ENCODE measurements around the gene POLR2B.

Gene POLR2B

DNA sequence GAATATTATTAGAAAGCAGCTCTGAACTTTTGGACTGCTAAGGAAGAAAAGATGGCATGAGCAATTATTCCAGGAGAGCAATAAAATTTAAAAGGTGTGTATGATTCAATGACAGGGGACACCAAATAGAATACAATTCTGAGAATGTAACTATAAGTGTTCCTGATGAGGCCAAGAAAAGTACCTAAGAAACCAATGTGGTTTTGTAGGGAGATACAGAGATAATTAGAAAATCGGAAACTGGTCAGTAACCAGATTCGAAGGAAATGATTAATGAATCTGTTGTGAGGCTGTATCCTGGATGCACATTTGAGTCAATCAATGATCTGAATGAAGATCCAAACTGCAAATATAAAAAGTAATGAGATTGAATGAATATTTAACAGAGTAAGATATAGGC is 7.3 kb upstream of the POLR2B start:
- no peak overlapping the region for H3K27ac ChIP-seq (ENCODE audit: low read length)
- no peaks in the 10 kb centered on the region for H3K27me3 ChIP-seq (ENCODE audit: control insufficient read depth, insufficient read depth, low read length)
- no peak overlapping the region for H3K4me3 ChIP-seq (ENCODE audit: low read length)
- peaks cover 40% of the 10 kb centered on the region for H3K36me3 ChIP-seq (ENCODE audit: control insufficient read depth, low read depth, low read length)
- no peaks in the 10 kb centered on the region for H3K4me1 ChIP-seq (ENCODE audit: control insufficient read depth, low read depth, low read length)
- H3K9me3 ChIP-seq (ENCODE audit: control insufficient read depth, low read depth, low read length): no peaks in the 10 kb centered on the region
- H3K9ac ChIP-seq (ENCODE audit: low read length): no peak overlapping the region

DNA sequence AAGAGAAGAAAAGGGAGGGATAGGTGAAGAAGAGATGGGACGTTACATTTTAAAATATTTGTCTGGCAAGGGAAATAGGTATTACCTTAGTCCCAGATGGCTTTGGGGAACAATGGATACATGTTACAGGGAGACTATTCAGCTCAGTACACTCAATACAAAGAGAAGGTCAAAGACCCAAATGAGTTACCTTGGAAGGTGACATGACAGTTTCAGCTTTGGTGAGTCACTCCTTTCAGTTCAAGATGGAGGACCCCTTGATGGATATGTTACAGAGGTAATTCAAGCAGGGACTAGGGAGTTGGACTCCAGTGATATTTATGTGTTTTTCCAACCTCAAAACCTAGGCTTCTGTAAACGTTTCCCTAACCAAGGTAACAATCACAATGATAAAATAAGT is 6.3 kb upstream of the POLR2B start:
- no peak overlapping the region for H3K4me3 ChIP-seq (ENCODE audit: low read length)
- H3K9me3 ChIP-seq (ENCODE audit: control insufficient read depth, low read depth, low read length): no peaks in the 10 kb centered on the region
- H3K36me3 ChIP-seq (ENCODE audit: control insufficient read depth, low read depth, low read length): peaks cover 36% of the 10 kb centered on the region
- no peaks in the 10 kb centered on the region for H3K27me3 ChIP-seq (ENCODE audit: control insufficient read depth, insufficient read depth, low read length)
- no peak overlapping the region for H3K9ac ChIP-seq (ENCODE audit: low read length)
- no peak overlapping the region for H3K27ac ChIP-seq (ENCODE audit: low read length)
- no peaks in the 10 kb centered on the region for H3K4me1 ChIP-seq (ENCODE audit: control insufficient read depth, low read depth, low read length)

DNA sequence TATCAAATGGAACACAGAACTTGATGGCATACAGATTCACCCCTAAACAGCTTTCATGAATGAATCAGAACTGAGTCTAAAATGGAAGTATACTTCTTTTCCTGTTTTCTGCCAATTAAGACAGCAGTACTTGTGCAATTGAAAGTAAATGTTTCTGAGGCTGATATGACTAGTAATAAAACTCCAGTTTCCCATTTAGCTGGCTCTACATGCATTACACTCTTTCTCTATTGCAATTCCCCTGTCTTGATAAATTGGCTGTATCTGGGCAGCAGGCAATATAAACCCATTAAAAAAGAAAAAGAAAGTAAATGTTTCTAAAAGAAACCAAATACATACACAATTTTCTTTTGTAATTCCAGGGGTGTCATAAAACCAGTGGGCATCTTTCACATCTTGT is 5.9 kb upstream of the POLR2B start:
- Histone ChIP-seq H3K4me1 (ENCODE audit: control insufficient read depth, low read depth, low read length) (no peaks in the 10 kb centered on the region), H3K4me3 (ENCODE audit: low read length) (no peak overlapping the region), H3K9ac (ENCODE audit: low read length) (no peak overlapping the region), H3K27me3 (ENCODE audit: control insufficient read depth, insufficient read depth, low read length) (no peaks in the 10 kb centered on the region), H3K27ac (ENCODE audit: low read length) (no peak overlapping the region), H3K9me3 (ENCODE audit: control insufficient read depth, low read depth, low read length) (no peaks in the 10 kb centered on the region), H3K36me3 (ENCODE audit: control insufficient read depth, low read depth, low read length) (peaks cover 34% of the 10 kb centered on the region)

DNA sequence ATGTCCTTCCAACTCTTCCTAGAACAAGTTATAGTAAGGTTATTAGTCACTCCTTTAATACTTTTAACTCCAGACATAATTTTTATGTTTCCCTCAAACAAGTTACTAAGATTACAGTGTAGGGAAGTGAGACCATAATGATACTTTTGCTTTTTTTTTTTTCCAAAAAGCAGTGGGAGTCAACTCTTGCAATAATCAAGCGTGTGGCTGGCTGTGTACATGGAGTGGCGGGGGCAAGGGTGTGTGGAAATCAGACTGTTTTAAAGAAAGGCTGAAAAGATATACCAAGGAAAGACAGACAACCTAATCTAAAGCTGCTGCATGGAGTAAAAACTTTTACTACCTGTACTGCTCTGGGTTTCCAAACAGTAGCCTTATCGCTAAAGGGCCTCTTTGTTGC is 5.4 kb upstream of the POLR2B start:
- no peak overlapping the region for H3K4me3 ChIP-seq (ENCODE audit: low read length)
- no peak overlapping the region for H3K9ac ChIP-seq (ENCODE audit: low read length)
- H3K27ac ChIP-seq (ENCODE audit: low read length): no peak overlapping the region
- peaks cover 31% of the 10 kb centered on the region for H3K36me3 ChIP-seq (ENCODE audit: control insufficient read depth, low read depth, low read length)
- no peaks in the 10 kb centered on the region for H3K4me1 ChIP-seq (ENCODE audit: control insufficient read depth, low read depth, low read length)
- no peaks in the 10 kb centered on the region for H3K27me3 ChIP-seq (ENCODE audit: control insufficient read depth, insufficient read depth, low read length)
- no peaks in the 10 kb centered on the region for H3K9me3 ChIP-seq (ENCODE audit: control insufficient read depth, low read depth, low read length)

DNA sequence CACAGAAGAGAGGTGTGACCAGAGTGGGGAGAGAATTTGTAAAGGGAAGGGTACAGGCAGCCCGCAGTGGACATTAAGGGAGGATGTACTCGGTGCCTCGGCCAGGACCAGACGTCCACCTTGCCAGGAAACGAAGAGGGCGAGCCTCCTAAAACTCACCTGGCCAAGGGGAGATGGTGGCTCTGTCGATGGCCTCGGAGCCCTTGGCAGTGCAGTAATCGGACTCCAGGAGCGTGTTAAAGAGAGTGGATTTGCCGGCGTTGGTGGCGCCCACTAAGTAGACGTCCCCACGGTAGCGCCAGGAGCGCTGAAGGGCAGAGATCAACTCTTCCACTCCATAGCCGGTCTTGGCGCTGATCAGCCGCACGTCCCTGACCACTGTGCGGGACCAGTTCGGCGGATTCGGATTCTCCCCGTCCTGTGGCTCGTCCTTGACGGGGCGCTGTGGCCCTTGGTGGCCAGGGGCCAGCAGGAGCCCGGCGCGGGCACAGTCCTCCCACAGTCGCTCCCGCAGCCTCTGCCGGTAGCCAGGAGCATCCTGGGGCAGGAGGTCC is 2.3 kb upstream of the POLR2B start:
- no peak overlapping the region for H3K27ac ChIP-seq (ENCODE audit: low read length)
- H3K36me3 ChIP-seq (ENCODE audit: control insufficient read depth, low read depth, low read length): peaks cover 22% of the 10 kb centered on the region
- peak overlapping the region; percentile 90 for H3K9ac ChIP-seq (ENCODE audit: low read length)
- no peaks in the 10 kb centered on the region for H3K27me3 ChIP-seq (ENCODE audit: control insufficient read depth, insufficient read depth, low read length)
- H3K4me1 ChIP-seq (ENCODE audit: control insufficient read depth, low read depth, low read length): no peaks in the 10 kb centered on the region
- H3K4me3 ChIP-seq (ENCODE audit: low read length): peak overlapping the region; percentile 97
- no peaks in the 10 kb centered on the region for H3K9me3 ChIP-seq (ENCODE audit: control insufficient read depth, low read depth, low read length)

DNA sequence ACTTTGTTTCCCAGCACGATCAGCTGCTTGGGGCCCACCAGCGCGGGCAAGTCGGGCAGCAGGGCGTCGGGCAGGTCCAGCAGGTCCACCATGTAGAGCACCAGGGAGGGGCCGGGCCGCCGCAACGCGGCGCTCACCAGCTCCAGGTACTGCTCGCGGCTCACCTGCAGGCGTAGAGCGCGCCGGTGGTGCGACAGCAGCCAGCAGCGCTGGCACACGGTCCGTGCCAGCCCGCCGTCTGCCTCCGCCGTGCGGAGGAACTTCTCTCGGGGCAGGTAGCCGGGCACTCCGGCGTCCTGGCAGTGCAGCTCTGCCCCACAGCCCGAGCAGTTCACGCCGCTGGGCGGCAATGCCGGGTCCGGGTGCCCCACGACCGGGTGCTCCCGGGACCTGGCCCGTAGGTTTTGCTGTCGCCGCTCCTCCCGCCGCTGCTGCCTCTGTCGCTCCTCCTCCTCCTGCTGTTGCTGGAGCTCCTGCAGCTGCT is 1.8 kb upstream of the POLR2B start:
- H3K27ac ChIP-seq (ENCODE audit: low read length): no peak overlapping the region
- H3K4me1 ChIP-seq (ENCODE audit: control insufficient read depth, low read depth, low read length): no peaks in the 10 kb centered on the region
- H3K36me3 ChIP-seq (ENCODE audit: control insufficient read depth, low read depth, low read length): peaks cover 19% of the 10 kb centered on the region

DNA sequence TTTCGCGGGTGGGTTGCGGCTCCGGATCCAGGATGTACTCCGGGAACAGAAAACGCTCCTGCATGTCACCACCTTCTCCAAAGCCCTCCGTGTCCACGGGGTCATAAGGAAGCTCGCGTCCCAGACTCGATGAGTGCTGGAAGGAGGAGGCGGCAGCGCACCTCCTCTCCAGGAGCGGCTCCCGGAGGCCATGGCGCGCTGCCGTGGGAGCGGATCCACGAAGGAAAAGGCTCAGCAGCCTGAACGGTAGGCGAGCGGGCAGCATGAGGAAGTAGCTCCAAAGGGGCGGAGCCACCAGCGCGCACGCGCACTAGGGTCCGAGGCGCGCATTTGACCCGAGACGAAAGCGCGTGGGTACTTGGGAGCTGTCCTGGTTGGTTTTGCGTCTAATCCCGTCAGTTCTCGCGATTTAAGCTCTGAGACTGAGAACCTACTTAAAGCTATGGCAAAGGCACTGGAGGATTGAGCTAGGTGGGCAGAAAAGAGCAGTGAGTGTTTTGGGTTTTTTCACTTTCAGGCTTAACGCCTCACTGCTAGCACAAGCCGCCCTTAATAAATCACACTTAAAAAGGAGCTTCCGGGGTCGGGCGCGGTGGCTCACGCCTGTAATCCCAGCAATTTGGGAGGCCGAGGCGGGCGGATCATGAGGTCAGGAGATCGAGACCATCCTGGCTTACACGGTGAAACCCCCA is 1.2 kb upstream of the POLR2B start, which contains the start of gene NOA1:
Gene NOA1, minus strand, starts transcription at position 286 of the 692 bp plus-strand sequence. Its CDS starts 21 bp downstream, at position 265.
- Histone ChIP-seq H3K36me3 (ENCODE audit: control insufficient read depth, low read depth, low read length) (peaks cover 14% of the 10 kb centered on the region), H3K4me1 (ENCODE audit: control insufficient read depth, low read depth, low read length) (no peaks in the 10 kb centered on the region), H3K27ac (ENCODE audit: low read length) (no peak within 1 kb of the TSS), H3K27me3 (ENCODE audit: control insufficient read depth, insufficient read depth, low read length) (no peaks in the 10 kb centered on the region), H3K9me3 (ENCODE audit: control insufficient read depth, low read depth, low read length) (no peaks in the 10 kb centered on the region), H3K4me3 (ENCODE audit: low read length) (peak within 1 kb of the TSS; percentile 97), H3K9ac (ENCODE audit: low read length) (peak within 1 kb of the TSS; percentile 90)

More for the DNA sequence above, 1.8 kb upstream of the POLR2B start:
- peak overlapping the region; percentile 90 for H3K9ac ChIP-seq (ENCODE audit: low read length)
- no peaks in the 10 kb centered on the region for H3K27me3 ChIP-seq (ENCODE audit: control insufficient read depth, insufficient read depth, low read length)
- H3K4me3 ChIP-seq (ENCODE audit: low read length): peak overlapping the region; percentile 97
- no peaks in the 10 kb centered on the region for H3K9me3 ChIP-seq (ENCODE audit: control insufficient read depth, low read depth, low read length)

DNA sequence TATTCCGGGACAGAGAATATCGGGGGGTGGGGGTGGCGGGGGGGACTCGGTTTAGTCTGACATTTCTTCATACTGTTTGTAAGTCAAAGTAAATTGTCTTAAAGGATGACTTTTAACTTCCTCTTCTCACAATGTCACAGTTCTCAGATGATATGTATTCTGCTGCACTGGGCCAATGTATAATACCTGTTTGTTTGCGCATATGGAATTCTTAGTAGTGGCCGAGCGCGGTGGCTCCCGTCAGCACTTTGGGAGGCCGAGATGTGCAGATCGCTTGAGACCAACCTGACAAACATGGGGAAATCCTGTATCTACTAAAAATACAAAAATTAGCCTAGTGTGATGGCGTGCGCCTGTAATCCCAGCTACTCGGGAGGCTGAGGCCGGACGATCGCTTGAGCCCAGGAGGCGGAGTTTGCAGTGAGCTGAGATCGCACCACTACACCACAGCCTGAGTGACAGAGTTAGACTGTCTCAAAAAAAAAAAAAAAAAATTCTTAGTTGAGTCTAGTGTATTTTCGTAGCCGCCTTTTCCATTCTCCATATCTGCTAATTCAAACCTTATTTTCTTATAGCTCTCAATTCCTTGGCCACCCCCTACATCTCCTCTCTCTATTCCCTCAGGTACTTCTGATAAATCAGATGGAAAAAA is 851 bp downstream of the POLR2B start:
- H3K27me3 ChIP-seq (ENCODE audit: control insufficient read depth, insufficient read depth, low read length): no peaks in the 10 kb centered on the region
- peak overlapping the region; percentile 97 for H3K4me3 ChIP-seq (ENCODE audit: low read length)
- no peaks in the 10 kb centered on the region for H3K4me1 ChIP-seq (ENCODE audit: control insufficient read depth, low read depth, low read length)
- no peaks in the 10 kb centered on the region for H3K9me3 ChIP-seq (ENCODE audit: control insufficient read depth, low read depth, low read length)
- H3K9ac ChIP-seq (ENCODE audit: low read length): peak overlapping the region; percentile 90
- no peaks in the 10 kb centered on the region for H3K36me3 ChIP-seq (ENCODE audit: control insufficient read depth, low read depth, low read length)
- H3K27ac ChIP-seq (ENCODE audit: low read length): no peak overlapping the region

DNA sequence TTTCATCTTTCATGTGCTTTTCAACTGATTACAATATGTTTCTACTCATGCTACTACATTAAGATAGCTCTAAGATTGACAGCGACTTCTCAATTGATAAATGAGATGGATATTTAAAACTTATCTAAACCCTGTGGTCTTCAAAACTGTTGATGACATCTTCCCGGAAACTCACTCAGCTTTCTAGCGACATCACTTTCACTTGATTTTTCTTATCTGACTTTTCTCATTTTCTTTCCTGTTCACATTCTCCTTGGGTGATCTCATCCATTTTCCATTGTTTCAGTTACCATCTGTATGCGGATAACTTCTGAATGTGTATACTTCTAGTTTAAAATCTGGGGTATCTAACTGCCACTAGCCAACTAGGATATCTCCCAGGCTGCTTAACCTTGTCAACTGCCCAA is 3.1 kb downstream of the POLR2B start:
- Histone ChIP-seq H3K36me3 (ENCODE audit: control insufficient read depth, low read depth, low read length) (peaks cover 6% of the 10 kb centered on the region), H3K4me3 (ENCODE audit: low read length) (no peak overlapping the region), H3K9me3 (ENCODE audit: control insufficient read depth, low read depth, low read length) (no peaks in the 10 kb centered on the region), H3K9ac (ENCODE audit: low read length) (no peak overlapping the region), H3K4me1 (ENCODE audit: control insufficient read depth, low read depth, low read length) (no peaks in the 10 kb centered on the region), H3K27me3 (ENCODE audit: control insufficient read depth, insufficient read depth, low read length) (no peaks in the 10 kb centered on the region), H3K27ac (ENCODE audit: low read length) (no peak overlapping the region)

DNA sequence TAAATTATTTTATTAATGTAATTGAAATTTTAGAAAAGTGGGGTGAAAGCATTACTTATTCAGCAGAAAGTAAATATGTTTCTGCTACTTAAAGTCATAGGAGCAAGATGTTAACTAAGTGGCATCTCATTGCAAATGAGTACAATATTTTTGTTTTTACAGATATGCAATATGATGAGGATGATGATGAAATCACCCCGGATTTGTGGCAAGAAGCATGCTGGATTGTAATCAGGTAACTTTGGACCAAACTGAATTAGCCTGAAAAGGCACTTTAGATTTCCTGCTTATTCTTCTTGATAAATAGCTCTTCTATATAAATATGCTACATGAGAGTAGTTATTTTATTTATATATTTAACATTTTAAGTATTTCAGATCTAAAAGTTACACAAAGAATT is 7.5 kb downstream of the POLR2B start:
- Histone ChIP-seq H3K4me3 (ENCODE audit: low read length) (no peak overlapping the region), H3K27ac (ENCODE audit: low read length) (no peak overlapping the region), H3K27me3 (ENCODE audit: control insufficient read depth, insufficient read depth, low read length) (no peaks in the 10 kb centered on the region), H3K9me3 (ENCODE audit: control insufficient read depth, low read depth, low read length) (no peaks in the 10 kb centered on the region), H3K4me1 (ENCODE audit: control insufficient read depth, low read depth, low read length) (no peaks in the 10 kb centered on the region), H3K36me3 (ENCODE audit: control insufficient read depth, low read depth, low read length) (peaks cover 44% of the 10 kb centered on the region), H3K9ac (ENCODE audit: low read length) (no peak overlapping the region)

DNA sequence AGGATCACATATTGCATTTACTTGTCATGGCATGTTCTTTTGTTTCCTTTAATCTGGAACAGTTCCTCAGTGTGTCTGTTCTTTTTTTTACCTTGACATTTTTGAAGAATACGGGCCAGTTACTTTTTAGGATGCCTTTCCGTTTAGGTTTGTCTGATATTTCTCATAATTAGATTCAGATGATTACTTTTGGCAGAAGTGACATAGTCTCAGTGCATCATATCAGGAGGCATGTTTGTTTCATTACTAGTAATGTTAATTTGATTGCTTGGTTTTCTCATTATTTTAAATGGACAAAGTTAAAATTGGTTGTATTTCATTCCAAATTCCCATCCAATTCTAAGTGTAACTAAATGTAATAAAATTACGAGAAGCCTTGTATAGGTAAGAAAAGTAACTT is 8.3 kb downstream of the POLR2B start:
- Histone ChIP-seq H3K4me1 (ENCODE audit: control insufficient read depth, low read depth, low read length) (no peaks in the 10 kb centered on the region), H3K9me3 (ENCODE audit: control insufficient read depth, low read depth, low read length) (no peaks in the 10 kb centered on the region), H3K36me3 (ENCODE audit: control insufficient read depth, low read depth, low read length) (peaks cover 52% of the 10 kb centered on the region), H3K27ac (ENCODE audit: low read length) (no peak overlapping the region), H3K9ac (ENCODE audit: low read length) (no peak overlapping the region), H3K4me3 (ENCODE audit: low read length) (no peak overlapping the region), H3K27me3 (ENCODE audit: control insufficient read depth, insufficient read depth, low read length) (no peaks in the 10 kb centered on the region)
